ENCODE data around the gene CHCHD2. TPM values are rescaled to one million over a fixed set of nuclear protein-coding genes. Genes with fewer than 3 reads are reported as not detected.
A peak's percentile ranks its signal among the peaks of the same experiment; 100 is the strongest.
"Not testable (repeated sequence)": the region's sequence is repeated elsewhere in the genome, so short reads cannot be mapped to it uniquely, and the experiment has no call there.

The CHCHD2 gene
- total and polyA plus RNA-seq, 9 of the 15 experiments (the other 6 are each of a cell fraction or from before 2014, with no cell fraction given), result 145 to 1,044 (median 648) TPM

GRCh38 chr7:56080726-56081435, 25.4 kb downstream of the CHCHD2 start:
- 0 out of 2 replicates have a peak, but pooled peaks have one; percentile 11 for TF ChIP-seq RBFOX2 (IDR thresholded peaks at IDR 0.05; ENCODE audit: low read depth, low read length)
- peak; percentile 45 for TF ChIP-seq POLR2G (IDR thresholded peaks at IDR 0.05; ENCODE audit: low read depth, low read length)
- H3K36me3 ChIP-seq (ENCODE audit: control insufficient read depth, insufficient read depth, low read length), result peaks cover 34% of the 10 kb centered on the region; the same call in 1 of the 3 replicates
- WGBS (ENCODE audit: insufficient coverage, low coverage, missing lambda C conversion rate), result 90% methylated on average over 27 of the region's 28 CpGs
- H3K27me3 ChIP-seq (ENCODE audit: control insufficient read depth in 2 of 2, insufficient read depth in 2 of 2, low read length in 2 of 2); H3K4me2 ChIP-seq (ENCODE audit: insufficient read depth, low read length); H2AFZ ChIP-seq (ENCODE audit: low read depth, low read length); H3K79me2 ChIP-seq (ENCODE audit: control insufficient read depth, insufficient read depth, low read length); ATAC-seq; H3K9ac ChIP-seq (ENCODE audit: insufficient read depth in 1 of 2, low read depth in 2 of 2, low read length in 2 of 2); H3K9me3 ChIP-seq (replicated peaks; ENCODE audit: control insufficient read depth, insufficient read depth, low read depth, low read length); intact Hi-C loops (cut with micrococcal nuclease); H3K4me3 ChIP-seq; BruUV-seq (replicated peaks); FAIRE-seq; CTCF ChIA-PET (ENCODE audit: low intra/inter-chr PET ratio); H3K9me1 ChIP-seq (ENCODE audit: control insufficient read depth, insufficient read depth, low read length); POLR2A ChIA-PET; DNase-seq (ENCODE audit: extremely low read depth in 1 of 4, low spot score in 3 of 4); in situ Hi-C loops (cut with MboI); H3K4me1 ChIP-seq (replicated peaks in 1 of 2; ENCODE audit: control insufficient read depth in 2 of 2, insufficient read depth in 2 of 2, low read length in 2 of 2); H4K20me1 ChIP-seq (replicated peaks; ENCODE audit: control insufficient read depth, insufficient read depth, low read length); H3K27ac ChIP-seq (ENCODE audit: extremely low read depth, low read depth, low read length): not testable (repeated sequence)

DNA sequence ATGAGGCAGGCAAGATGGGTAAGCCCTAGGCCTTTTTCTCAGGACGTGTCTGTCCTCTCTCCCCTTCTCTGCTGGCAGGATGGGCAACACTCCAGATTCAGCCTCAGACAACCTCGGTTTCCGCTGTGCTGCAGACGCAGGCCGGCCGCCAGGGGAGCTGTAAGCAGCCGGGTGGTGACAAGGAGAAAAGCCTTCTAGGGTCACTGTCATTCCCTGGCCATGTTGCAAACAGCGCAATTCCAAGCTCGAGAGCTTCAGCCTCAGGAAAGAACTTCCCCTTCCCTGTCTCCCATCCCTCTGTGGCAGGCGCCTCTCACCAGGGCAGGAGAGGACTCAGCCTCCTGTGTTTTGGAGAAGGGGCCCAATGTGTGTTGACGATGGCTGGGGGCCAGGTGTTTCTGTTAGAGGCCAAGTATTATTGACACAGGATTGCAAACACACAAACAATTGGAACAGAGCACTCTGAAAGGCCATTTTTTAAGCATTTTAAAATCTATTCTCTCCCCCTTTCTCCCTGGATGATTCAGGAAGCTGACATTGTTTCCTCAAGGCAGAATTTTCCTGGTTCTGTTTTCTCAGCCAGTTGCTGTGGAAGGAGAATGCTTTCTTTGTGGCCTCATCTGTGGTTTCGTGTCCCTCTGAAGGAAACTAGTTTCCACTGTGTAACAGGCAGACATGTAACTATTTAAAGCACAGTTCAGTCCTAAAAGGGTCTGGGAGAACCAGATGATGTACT, 26.7 kb downstream of the CHCHD2 start:
- DNase-seq (ENCODE audit: extremely low read depth in 1 of 4, low spot score in 3 of 4) (no peak), FAIRE-seq (no peak), ATAC-seq (no peak)
- CTCF ChIA-PET (ENCODE audit: low intra/inter-chr PET ratio), result no interaction called here
- H3K9ac ChIP-seq (ENCODE audit: insufficient read depth in 1 of 2, low read depth in 2 of 2, low read length in 2 of 2), result no peak overlapping the region
- no peaks in the 10 kb centered on the region for H3K27me3 ChIP-seq (ENCODE audit: control insufficient read depth in 2 of 2, insufficient read depth in 2 of 2, low read length in 2 of 2)
- H4K20me1 ChIP-seq (replicated peaks; ENCODE audit: control insufficient read depth, insufficient read depth, low read length), result no peaks in the 10 kb centered on the region
- H3K4me3 ChIP-seq, result no peak overlapping the region
- no peak overlapping the region for H3K4me2 ChIP-seq (ENCODE audit: insufficient read depth, low read length)
- POLR2A ChIA-PET, result interaction anchor here (1.1 kb wide), 2 partner anchors 15 to 18 kb away, joined by 5 to 7 read pairs; no protein-coding TSS in a partner anchor
- no peaks in the 10 kb centered on the region for H3K9me3 ChIP-seq (replicated peaks; ENCODE audit: control insufficient read depth, insufficient read depth, low read depth, low read length)
- no peak overlapping the region for H3K27ac ChIP-seq (ENCODE audit: extremely low read depth, low read depth, low read length)
- no peaks in the 10 kb centered on the region for H3K79me2 ChIP-seq (ENCODE audit: control insufficient read depth, insufficient read depth, low read length)
- 0 out of 2 replicates have a peak, but pooled peaks have one; percentile 25 for TF ChIP-seq POLR2G (IDR thresholded peaks at IDR 0.05; ENCODE audit: low read depth, low read length)
- TF ChIP-seq, protein P1, sequence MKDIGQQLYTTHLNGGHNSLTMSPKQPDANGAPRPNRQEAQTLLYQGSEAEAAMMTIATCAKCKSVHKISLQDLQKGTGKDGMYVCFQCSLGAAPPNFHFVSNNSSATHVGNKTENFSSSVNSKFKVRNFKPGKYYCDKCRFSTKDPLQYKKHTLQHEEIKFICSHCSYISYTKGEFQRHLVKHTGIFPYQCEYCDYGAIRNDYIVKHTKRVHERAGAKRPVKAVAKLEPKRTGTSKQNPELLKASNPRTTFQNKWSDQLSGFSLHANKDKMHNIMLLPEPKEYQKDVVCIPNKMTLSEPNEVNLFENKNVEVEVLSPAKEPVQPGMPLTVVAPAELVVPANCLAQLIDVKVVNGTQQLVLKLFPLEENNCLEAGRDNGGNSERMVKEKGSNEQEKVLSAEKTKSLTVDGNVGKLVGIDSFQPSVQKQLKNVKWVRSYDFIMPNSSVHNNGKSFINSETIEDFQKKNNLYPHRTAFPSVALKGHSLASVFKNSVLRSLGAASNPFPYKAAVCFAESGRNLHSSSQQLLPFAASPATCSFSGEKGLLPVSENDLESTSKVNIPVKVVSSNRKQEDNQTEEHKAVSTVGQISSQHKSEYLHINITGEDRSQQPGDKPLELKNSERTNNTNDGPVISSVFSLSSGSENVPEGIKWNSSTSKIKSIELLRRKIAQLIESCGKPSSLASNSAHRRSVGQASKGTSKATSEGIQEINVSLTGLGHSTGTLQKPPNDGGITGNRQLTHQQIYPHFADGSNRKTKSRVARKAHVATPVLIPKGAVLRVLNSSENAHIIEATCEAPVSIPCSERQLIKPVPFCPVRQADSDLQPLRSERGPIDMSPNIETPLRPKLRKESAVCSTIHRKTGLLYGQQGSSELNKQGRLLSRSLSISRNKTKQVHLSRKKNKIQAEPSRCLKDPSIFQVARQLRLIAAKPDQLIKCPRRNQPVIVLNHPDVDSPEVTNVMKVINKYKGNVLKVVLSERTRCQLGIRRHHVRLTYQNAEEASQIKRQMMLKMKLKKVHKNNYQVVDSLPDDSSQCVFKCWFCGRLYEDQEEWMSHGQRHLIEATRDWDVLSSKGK (CRISPR knock-in tag; IDR thresholded peaks at IDR 0.05), result no peak
- BruUV-seq (replicated peaks), result TSS peak; percentile 64
- intact Hi-C loops (cut with micrococcal nuclease) (no loop called here), in situ Hi-C loops (cut with MboI) (no loop called here)
- 87% methylated on average over 11 of the region's 12 CpGs for WGBS (ENCODE audit: insufficient coverage, low coverage, missing lambda C conversion rate)
- H3K36me3 ChIP-seq (ENCODE audit: control insufficient read depth, insufficient read depth, low read length), result peaks cover 38% of the 10 kb centered on the region; the same call in 1 of the 3 replicates
- H2AFZ ChIP-seq (ENCODE audit: low read depth, low read length), result no peak overlapping the region
- no peaks in the 10 kb centered on the region for H3K9me1 ChIP-seq (ENCODE audit: control insufficient read depth, insufficient read depth, low read length)
- peaks cover 0 to 9% of the 10 kb centered on the region in 2 experiments; a peak in 2 of 5 replicates for H3K4me1 ChIP-seq (replicated peaks in 1 of 2; ENCODE audit: control insufficient read depth in 2 of 2, insufficient read depth in 2 of 2, low read length in 2 of 2)

All from K562 (cell line).